Fibroblast of skin of back (primary cell): ENCODE results near the gene WDR18.
"Not testable (repeated sequence)": the region's sequence is repeated elsewhere in the genome, so short reads cannot be mapped to it uniquely, and the experiment has no call there.

ENCODE experiments used
- DNase-seq: peaks from one replicate; pipeline ENCODE4 v3.0.0-alpha.2; 2013

The WDR18 gene

DNA sequence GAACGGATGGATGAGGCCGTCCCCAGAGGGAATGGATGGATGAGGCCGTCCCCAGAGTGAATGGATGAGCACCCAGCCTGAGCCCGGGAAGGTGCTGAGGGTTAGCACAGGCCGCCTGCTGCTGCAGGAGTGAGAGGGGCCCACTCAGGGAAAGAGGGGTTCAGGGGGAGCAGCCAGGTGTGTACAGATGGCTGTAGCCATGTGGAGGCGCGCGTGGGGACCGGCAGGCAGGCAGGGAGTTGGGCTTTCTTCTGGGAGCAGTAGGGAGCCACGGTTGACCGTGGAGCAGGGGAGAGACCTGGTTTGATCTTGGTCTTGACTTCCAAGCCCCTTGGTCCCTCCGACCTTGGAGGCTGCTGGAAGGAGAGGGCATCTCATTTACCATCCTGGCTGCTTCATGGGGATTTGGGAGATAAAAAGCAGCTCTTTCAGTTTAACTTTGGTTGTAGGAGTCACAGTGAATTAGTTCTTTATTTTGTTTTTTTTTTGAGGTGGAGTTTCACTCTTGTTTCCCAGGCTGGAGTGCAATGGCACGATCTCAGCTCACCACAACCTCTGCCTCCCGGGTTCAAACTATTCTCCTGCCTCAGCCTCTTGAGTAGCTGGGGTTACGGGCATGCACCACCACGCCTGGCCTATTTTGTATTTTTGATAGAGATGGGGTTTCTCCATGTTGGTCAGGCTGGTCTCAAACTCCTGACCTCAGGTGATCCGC is 33.6 kb upstream of the WDR18 start:
- no peak for DNase-seq

DNA sequence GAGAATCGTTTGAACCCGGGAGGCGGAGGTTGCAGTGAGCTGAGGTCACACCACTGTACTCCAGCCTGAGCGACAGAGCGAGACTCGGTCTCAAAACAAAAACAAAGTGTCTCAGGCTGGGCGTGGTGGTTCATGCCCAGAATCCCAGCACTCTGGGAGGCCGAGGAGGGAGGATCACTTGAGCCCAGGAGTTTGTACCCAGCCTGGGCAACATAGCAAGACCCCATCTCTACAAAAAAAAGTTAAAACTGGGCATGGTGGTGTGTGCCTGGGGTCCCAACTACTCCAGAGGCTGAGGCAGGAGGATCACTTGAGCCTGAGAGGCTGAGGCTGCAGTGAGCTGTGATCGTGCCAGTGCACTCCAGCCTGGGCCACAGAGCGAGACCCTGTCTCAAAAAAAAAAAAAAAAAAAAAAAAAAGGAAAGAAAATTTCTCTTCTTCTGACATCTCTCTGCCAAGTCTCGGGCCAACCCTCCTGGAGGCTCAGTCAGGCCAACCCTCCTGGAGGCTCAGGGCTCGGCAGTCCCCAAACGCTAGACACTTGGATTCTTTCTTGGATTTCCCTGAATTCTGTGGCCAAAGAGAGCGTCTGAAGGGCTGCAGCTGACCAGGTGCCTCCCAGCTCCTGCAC is 32.0 kb upstream of the WDR18 start:
- DNase-seq: no peak

DNA sequence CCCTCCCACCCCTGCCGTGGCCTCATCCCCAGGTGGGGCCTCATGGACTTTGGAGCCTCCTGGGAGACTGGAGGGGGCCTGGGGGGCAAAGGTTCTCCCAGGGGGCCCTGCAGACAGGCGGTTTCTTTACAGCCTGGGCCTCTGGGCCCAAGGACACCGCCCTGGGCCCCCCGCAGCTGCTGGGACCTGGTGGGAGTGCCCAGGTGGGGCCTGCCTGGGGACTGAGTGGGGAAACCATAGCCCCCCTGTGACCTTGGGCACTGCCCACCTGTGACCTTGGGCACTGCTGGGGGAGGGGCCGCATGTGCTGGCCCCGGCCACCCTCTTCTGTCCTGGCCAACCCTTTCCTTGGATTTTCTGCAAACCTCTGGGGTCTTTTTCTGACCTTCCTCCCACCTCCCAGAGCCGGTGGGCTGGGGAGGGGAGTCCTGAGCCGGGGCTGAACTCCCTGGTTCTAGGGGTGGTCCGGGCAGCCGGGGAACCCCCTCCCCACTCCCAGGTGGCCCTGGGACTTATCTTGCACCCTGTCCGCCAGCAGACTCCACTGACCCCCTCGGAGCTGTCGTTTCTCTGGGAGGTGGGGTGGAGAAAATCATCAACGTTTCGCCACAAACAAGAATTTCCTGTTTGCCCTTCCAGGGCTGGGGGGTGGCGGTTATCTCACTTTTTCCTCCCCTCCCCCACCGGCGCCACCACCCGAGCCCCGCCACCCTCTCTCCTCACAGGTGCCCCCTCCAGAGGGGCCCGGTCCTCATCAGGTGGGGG is 31.3 kb upstream of the WDR18 start:
- DNase-seq: no peak

DNA sequence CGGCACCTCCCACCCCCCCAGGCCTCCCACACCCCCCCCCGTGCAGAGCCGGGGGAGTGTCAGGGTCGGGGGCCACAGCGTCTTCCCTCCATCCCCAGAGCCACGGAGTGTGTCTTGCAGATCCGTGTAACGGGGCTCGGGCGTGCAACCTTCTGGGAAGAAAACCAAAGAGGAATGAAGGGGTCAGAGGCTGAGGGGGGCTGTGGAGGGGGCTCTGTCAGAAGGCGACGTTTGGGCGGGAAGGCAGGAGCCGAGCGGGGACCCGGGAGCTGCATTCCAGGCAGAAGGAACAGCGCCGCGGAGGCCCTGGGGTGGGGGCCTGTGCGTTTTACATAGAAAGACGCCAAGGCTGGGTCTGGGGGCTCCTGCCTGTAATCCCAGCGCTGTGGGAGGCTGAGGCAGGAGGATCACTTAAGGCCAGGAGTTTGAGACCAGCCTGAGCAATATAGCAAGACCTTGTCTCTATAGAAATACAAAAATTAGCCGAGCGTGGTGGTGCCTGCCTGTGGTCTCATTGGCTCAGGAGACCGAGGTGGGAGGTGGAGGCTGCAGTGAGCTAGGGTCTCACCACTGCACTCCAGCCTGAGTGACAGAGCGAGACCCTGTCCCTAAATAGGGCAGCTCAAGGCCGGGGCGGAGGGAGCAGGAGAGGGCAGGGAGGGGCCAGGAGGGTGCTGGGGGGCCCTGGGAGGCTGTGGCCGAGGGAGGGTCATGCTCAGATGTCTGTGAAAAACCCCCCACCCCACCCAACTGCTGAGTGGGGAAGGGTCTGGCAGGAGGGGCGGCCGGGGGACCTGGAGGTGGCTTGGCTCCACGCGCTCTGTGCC is 30.5 kb upstream of the WDR18 start:
- no peak for DNase-seq

DNA sequence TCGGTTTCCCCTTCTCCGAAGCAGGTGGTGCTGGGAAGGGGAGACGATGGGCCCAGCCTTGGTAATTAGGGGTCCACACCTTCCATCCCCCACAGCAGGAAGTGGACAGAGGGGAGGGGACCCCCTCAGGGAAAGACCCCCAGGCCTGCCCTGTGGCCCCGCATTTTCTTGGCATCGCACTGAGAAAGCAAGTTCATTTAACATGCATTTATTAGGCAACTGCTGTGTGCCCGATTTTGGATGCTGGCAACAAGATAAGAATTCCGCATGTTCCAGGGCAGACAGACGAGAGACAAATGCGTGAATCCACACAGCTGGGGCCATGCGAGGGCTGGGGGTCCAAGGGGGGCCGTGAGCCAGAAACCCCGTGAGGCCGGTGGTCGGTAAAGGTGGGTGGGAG is 29.9 kb upstream of the WDR18 start:
- no peak for DNase-seq

DNA sequence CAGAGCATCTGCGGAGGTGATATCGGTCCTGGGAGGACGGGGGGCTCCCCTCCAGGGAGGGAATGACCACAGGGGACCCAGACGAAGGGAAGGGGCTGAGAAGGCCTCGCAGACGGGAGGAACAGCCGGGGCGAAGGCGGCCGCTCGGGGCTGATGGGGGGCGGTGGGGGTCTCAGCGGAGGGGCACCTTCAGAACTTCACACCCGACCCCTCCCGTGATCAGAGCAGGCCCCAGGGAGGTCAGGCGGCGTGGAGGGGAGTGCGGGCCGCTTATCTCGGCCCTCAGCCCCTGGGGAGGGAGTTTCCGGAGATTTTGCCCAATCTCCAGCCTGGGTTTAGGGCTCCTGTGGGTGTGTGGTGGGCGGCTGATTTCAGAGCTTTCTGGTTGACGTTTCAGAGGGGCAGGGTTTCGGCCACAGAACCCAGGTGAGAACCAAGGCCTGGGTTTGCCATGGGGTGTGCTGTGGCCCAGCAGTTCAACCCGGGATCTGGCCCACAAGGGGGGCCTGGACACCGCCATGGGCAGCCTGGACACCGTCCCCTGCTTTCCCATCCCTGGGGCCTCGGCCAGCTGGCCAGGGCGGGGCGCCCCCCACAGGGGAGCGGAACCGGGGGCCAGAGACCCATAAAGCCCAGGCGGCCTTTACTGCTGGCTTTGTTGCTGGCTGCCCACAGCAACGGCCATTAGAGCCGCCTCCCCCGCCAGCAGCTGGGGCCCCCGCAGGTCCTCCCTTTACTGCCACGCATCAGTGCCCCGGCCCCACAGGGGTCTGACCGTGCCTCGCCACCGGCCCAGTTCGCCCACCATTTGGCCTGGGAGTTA is 29.3 kb upstream of the WDR18 start:
- DNase-seq: no peak

DNA sequence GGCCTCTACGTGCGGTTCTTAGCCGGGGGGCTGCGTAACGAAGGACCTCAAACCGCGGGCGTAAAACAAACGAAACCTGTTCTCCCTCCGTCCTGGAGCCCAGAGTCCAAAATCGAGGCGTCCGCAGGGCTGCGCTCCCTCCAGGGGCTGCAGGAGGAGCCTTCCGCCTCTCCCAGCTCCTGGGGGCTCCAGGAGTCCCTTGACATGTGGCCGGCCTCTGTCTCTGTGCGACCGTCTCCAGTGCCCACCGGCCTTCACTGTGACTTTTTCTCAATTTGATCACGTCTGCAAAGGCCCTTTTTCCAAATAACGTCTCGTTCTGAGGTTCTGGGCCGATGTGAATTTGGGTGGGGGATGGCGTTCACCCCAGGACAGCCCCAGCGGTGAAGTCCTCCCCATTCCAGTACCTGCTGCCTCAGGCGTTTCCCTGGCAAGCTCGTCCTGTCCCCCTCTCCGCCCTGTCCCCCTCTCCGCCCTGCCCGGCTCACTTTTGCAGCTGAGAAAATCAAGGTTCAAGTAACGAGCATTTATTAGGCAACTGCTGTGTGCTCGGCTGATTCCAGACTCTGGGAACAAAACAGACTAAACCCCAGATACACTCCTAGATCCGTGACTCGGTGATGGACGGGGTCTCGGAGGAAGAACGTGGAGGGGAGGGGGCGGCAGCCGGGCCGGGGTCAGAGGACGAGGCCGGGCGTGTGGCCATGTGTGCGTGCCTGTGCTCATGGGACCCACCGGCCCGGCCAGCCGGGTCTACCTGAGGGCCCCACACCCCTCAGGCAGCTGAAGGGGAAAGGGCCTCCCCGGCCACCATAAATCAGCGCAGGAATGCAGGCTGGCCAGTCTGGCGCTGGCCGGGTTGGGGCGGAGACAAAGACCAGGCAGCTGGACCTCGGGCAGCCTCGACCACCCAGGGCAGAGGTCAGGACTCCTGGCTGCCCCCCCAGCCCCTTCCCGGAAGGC is 28.1 kb upstream of the WDR18 start:
- no peak for DNase-seq

DNA sequence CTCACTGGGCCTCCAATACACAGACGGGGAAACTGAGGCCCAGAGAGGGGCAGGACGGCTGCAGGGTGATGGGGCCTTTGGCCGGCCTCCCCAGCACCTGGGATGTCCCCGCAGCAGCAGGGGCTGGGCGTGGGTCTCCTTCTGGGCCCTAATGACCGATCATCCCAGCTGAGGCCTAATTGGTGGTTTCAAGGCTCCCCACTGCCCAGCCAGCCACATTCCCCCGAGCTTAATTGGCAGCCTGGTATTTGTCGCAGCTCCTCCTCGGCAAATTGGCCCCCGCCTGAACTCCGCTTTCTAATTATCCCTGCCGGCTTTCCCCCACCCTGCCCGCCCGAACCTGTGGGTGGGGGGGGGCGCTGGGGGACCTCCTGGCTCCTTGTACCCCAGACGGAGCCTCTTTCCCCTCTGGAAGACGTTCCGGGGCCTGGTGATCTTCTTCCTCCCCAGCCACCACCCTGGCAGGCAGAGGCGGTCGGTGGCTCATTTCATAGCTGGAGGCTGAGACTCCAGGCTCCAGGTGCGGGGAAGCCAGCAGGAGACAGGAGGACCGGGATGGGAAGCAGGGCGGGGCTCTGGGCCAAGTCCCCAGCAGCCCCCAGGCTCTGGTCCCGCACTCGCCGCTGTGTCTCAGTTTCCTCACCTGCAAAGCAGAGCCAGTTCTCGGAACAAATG is 27.2 kb upstream of the WDR18 start:
- peak; percentile 65 for DNase-seq

DNA sequence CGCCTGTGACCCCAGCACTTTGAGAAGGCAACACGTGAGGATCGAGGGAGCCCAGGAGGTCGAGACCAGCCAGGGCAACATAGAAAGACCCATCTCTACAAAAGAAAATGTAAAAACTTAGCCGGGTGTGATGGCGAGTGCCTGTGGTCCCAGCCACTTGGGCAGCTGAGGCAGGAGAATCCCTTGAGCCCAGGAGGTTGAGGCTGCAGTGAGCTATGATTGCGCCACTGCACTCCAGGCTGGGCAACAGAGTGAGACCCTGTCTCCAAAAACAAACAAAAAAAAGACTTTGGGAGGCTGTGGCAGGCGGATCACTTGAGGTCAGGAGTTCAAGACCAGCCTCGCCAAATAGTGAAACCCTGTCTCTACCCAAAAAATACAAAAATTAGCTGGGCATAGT is 26.6 kb upstream of the WDR18 start:
- not testable (repeated sequence) for DNase-seq

DNA sequence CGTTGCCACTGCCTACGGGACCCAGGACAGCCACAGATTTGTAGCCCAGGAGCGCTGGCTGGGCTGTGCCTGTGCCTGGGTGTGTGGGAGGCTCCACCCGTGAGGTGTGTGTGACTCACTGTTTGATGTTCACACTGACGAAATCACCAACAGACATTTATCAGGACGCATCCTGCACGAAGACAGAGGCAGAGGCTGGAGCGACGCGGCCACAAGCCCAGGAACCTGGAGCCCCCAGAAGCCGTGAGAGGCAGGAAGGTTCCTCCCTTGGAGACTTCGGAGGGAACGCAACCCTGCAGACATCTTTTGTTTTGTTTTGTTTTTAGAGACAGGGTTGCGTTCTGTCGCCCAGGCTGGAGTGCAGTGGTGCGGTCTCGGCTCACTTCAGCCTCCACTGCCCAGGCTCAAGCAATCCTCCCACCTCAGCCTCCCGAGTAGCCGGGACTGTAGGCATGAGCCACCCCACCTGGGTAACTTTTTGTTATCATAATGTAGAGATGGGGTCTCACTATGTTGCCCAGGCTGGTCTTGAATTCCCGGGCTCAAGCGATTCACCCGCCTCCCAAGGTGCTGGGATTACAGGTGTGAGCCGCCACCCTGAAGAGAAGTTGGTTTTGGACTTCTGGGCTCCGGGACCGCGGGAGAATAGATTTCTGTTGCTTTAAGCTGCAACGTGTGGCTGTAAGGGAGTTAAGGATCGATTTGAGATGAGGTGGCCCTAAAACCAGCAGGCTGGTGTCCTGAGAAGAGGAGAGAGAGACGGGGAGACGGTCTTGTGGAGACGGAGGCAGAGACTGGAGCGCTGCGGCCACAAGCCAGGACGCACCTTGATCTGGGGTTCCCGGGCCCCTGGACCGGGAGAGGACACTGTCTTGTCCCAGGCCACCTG is 24.9 kb upstream of the WDR18 start:
- no peak for DNase-seq

DNA sequence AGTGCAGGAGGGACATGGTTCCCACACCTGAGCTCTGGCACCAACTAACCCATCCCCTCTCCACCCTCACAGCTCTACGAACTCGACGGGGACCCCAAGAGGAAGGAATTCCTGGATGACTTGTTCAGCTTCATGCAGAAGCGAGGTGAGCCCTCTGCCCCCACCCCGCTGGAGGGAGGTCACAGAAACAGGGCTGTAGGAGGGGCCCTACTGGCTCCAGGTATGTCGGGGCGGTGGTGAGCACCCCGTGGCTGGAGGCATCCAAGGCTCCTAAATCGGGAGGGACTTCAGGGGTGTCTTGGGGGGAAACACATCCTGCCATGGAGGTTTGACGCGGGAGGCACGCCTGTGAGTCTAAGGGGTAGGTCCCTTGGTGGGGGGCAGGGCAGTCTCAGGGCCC is 24.1 kb upstream of the WDR18 start:
- DNase-seq: no peak

DNA sequence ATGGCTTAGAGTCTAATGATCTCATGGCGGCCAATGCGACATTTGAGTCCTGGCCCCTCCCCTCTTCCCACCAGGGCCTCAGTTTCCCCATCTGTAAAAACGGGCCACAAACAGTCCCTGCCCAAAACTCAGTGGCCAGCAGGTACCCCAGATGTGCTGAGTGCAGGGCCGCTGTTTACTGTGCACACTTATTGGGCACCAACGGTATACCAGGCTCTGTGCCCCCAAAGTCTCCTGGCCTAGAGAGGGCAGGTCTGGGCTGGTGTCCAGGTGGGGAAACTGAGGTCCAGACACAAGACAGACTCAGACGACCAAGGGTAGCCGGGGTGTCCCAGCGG is 23.6 kb upstream of the WDR18 start:
- no peak for DNase-seq

DNA sequence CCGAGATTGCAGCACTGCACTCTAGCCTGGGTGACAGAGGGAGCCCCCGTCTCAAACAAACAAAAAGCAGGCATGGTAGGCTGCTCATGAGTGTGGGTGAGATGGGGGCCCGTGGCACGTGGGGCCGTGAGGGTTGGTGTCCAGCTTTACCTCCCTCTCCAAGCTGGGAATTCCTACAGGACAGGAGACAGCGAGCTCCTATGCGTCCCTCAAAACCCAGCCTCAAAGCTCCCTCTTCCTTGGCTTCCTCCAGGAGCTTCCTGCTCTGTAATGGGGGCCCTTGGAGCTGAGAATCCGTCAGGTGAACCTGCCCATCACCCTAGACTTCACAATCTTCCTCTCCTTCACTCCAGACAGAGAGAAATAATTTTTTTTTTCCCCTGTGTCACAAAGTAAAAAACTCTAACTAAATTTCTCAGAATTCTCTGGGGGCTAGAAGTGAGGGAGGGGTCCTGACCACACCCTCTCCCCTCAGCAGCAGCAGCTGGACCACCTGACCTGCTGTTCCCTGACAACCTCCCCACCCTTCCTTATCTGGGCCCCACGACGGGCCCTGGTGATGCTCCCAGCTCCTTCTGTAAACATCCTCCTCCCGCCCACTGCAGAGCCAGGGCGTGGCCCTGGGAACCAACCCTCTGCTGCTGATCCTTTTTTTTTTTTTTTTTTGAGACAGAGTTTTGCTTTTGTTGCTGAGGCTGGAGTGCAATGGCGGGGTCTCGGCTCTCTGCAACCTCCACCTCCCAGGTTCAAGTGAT is 22.1 kb upstream of the WDR18 start:
- peak; percentile 33 for DNase-seq

DNA sequence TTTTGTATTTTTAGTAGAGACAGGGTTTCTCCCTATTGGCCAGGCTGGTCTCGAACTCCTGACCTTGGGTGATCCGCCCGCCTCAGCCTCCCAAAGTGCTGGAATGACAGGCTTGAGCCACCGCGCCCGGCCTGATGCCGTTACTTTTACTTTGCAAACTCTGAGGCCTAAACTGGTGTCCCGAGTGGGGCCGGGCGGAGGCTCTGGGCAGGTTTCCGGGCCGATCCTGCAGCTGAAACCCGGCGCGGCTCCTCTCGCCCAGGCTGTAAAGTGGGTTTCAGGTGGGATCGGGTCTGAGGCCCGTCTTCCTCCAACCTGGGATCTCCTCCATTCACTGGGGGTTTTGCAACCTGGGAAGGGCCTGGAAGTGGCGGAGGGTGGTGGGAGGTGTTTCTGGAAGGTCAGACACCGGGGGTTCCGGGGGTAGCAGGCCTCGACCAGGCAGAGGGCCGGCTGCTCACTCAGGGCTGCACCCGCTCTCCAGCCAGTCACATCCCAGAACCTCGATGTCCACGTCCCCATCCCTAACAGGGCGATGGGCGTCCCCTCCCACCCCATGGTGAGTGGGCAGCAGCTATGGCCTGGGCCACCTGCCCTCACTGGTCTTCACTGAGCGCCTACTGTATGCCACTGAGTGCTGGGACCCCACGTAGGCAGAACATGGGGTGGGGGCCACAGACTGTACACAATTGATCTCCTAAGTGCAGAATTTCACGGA is 21.3 kb upstream of the WDR18 start:
- DNase-seq: no peak

DNA sequence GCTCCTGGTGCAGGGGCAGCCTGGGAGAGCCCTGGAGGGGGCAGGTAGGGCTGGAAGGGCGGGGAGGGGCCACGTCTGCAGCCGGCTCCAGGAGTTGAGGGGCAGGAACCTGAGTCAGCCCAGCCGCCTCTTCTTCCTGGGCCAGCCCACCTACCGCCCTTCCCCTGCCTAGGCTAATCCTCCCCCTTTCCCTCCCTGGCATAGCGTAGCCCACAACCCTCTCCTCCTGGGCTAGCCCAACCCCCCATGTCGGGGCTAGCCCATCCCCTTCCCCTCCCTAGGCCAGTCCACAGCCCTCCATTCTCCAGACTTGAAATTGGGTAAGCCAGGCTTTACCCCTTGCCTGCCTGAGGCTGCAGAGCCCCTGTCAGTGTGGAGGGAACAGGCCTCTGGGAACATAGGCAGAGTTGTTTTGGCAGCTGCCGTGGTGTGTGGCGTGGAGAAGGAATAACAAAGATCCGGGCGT is 20.6 kb upstream of the WDR18 start:
- DNase-seq: no peak

DNA sequence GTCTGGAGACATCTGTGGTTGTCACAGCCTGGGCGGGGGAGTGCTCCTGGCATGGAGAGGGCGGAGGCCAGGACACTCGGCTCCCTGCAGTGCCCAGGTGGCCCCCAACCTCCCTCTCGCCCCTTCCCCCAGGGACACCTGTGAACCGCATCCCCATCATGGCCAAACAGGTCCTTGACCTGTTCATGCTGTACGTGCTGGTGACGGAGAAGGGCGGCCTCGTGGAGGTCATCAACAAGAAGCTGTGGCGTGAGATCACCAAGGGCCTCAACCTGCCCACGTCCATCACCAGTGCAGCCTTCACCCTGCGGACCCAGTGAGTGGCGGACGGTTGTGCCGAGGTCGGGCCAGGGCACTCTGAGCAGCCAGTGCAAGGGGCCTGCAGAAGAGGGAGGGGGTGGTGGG is 20.0 kb upstream of the WDR18 start:
- no peak for DNase-seq
